ENCODE results near the gene TENT4B. TPM values are rescaled to one million over a fixed set of nuclear protein-coding genes. Genes with fewer than 3 reads are reported as not detected.

Gene TENT4B
- total RNA-seq, 1 experiment from 2014 or later, result 16.9 TPM

- peak overlapping the region; percentile 96 for H3K4me2 ChIP-seq (ENCODE audit: low read length)
- no peaks in the 10 kb centered on the region for H3K9me3 ChIP-seq (ENCODE audit: control insufficient read depth in 1 of 2, insufficient read depth in 1 of 2, low read depth in 1 of 2, low read length in 2 of 2)
- H3K4me1 ChIP-seq (ENCODE audit: control insufficient read depth in 1 of 2, insufficient read depth in 2 of 2, low read length in 2 of 2), result peaks cover 22 to 36% of the 10 kb centered on the region in 2 experiments
- H2AFZ ChIP-seq (ENCODE audit: low read depth, low read length, poor library complexity, severe bottlenecking), result no peak overlapping the region
- no peaks in the 10 kb centered on the region for H4K20me1 ChIP-seq (ENCODE audit: insufficient read depth)
- intact Hi-C loops (cut with micrococcal nuclease), result no loop called here
- CTCF ChIA-PET, result interaction anchor here (1.2 kb wide), 1 partner anchor 539 kb away, joined by 3 read pairs; no protein-coding TSS in a partner anchor
- RAD21 ChIA-PET (ENCODE audit: low non-redundant PET in 1 of 2, low total read pairs in 2 of 2, uncharacterized antibody in 2 of 2, unreplicated experiment in 2 of 2), result no interaction called here
- H3K36me3 ChIP-seq (ENCODE audit: control insufficient read depth in 1 of 2, insufficient read depth in 2 of 2, low read length in 2 of 2), result no peaks in the 10 kb centered on the region
- ATAC-seq (no peak), DNase-seq (ENCODE audit: low read depth, low spot score) (no peak)
- POLR2A ChIA-PET, result no interaction called here
- H3K9me2 ChIP-seq (ENCODE audit: insufficient read depth), result no peaks in the 10 kb centered on the region
- no TSS peak for BruUV-seq (replicated peaks)
- no peak overlapping the region for H3K27ac ChIP-seq (ENCODE audit: low read depth, low read length)
- peak overlapping the region; percentile 78 for H3K9ac ChIP-seq (ENCODE audit: low read length)
- TF ChIP-seq MAX (IDR thresholded peaks at IDR 0.05) (no peak), EZH2phosphoT487 (IDR thresholded peaks at IDR 0.05; ENCODE audit: borderline replicate concordance) (no peak), REST (IDR thresholded peaks at IDR 0.05; ENCODE audit: low read depth) (no peak), FOSL1 (IDR thresholded peaks at IDR 0.05; ENCODE audit: low read depth) (no peak), POLR2AphosphoS5 (IDR thresholded peaks at IDR 0.05; ENCODE audit: low read depth, low read length) (no peak), ZNF274 (IDR thresholded peaks at IDR 0.05; ENCODE audit: low read depth, low read length) (no peak), CBX3 (IDR thresholded peaks at IDR 0.05; ENCODE audit: low read depth) (no peak), CEBPB (IDR thresholded peaks at IDR 0.05; ENCODE audit: low read depth) (no peak), CTCF (IDR thresholded peaks at IDR 0.05 in 2 of 3, conservative IDR thresholded peaks at IDR 0.05 in 1 of 3; ENCODE audit: borderline replicate concordance in 1 of 3, insufficient read depth in 1 of 3, low read depth in 2 of 3, low read length in 2 of 3) (no peak), ZFX (IDR thresholded peaks at IDR 0.05) (no peak), SRF (IDR thresholded peaks at IDR 0.05; ENCODE audit: low read depth) (no peak), ZBTB33 (IDR thresholded peaks at IDR 0.05; ENCODE audit: extremely low read depth, insufficient replicate concordance, low read length) (no peak), TCF7L2 (IDR thresholded peaks at IDR 0.05; ENCODE audit: borderline replicate concordance, extremely low read depth, insufficient read depth, insufficient read length) (no peak), JUND (IDR thresholded peaks at IDR 0.05) (no peak), EGR1 (IDR thresholded peaks at IDR 0.05; ENCODE audit: low read depth) (no peak), ELF1 (IDR thresholded peaks at IDR 0.05; ENCODE audit: borderline replicate concordance, low read depth) (no peak), EZH2 (IDR thresholded peaks at IDR 0.05) (no peak)
- no peaks in the 10 kb centered on the region for H3K27me3 ChIP-seq (ENCODE audit: insufficient read depth, low read length)
- H3K79me2 ChIP-seq (ENCODE audit: insufficient read depth, low read length), result 0 out of 2 replicates have a peak, but pooled peaks cover 3% of the 10 kb centered on the region
- peak overlapping the region; percentile 59 to 75 for H3K4me3 ChIP-seq (replicated peaks in 1 of 2; ENCODE audit: low read depth in 1 of 2, low read length in 2 of 2)
Observed at GRCh38 chr16:50267151-50267631, 114.1 kb downstream of the TENT4B start.

All from HCT116 (cell line).